Panc1 (cell line): ENCODE measurements around the gene NRG2. TPM values are rescaled to one million over a fixed set of nuclear protein-coding genes. Genes with fewer than 3 reads are reported as not detected.

Experiments
- ATAC-seq: fragments of 200-7000 bp; cut with Tn5 transposase; 2 replicates; pipeline ENCODE4 v1.9.1; 2020; ENCODE audit warnings: mild to moderate bottlenecking, moderate library complexity
- BruUV-seq: library from RNA; stranded (reverse); fragments of 400-500 nt; replicated peaks from 2 replicates; lab custom pipeline; 2021; lab: Mats Ljungman, UMichigan
- CTCF ChIA-PET: fragments of 300-600 bp; sonication (Branson Sonifier 250); formaldehyde crosslinking; loops from one replicate; lab custom pipeline; 2022; ENCODE audit warnings: antibody characterized with exemption; lab: Charles Lee
- POLR2A ChIA-PET: fragments of 300-600 bp; sonication (Branson Sonifier 250); formaldehyde crosslinking; loops from one replicate; lab custom pipeline; 2022; ENCODE audit warnings: antibody characterized with exemption; lab: Charles Lee
- DNase-seq: peaks from one replicate; pipeline ENCODE4 v3.0.0-alpha.2; 2010; ENCODE audit warnings: low read depth, low spot score
- H3K27ac ChIP-seq: 2 replicates; pipeline ENCODE4 v1.5.1; 2011; ENCODE audit warnings: mild to moderate bottlenecking, low read length, inconsistent platforms
- H3K27me3 ChIP-seq: fragments of 200-500 bp; sonication (Bioruptor generic); 2 replicates; pipeline ENCODE4 v1.6.0; 2014; ENCODE audit warnings: low read length, inconsistent platforms; ENCODE audit not compliant: control insufficient read depth, insufficient read depth
- H3K36me3 ChIP-seq: fragments of 200-500 bp; sonication (Bioruptor generic); 2 replicates; pipeline ENCODE4 v1.5.1; 2014; ENCODE audit warnings: inconsistent platforms, mild to moderate bottlenecking, low read length, moderate library complexity; ENCODE audit not compliant: control insufficient read depth, insufficient read depth
- H3K4me1 ChIP-seq: 2 replicates; pipeline ENCODE4 v1.5.1; 2011; ENCODE audit warnings: inconsistent platforms, mild to moderate bottlenecking, low read length, moderate library complexity; ENCODE audit not compliant: control insufficient read depth, insufficient read depth
- H3K4me3 ChIP-seq, 2 experiments: 2 replicates each; pipeline ENCODE4 v1.5.1; 2011 to 2012; ENCODE audit warnings: low read depth in 2 of 2, low read length in 2 of 2, mild to moderate bottlenecking in 2 of 2, inconsistent platforms in 1 of 2, moderate library complexity in 1 of 2
- H3K9me3 ChIP-seq: fragments of 200-500 bp; sonication (Bioruptor generic); 2 replicates; pipeline ENCODE4 v1.5.1; 2014; ENCODE audit warnings: low read depth, mild to moderate bottlenecking, inconsistent platforms, low read length, moderate library complexity; ENCODE audit not compliant: control insufficient read depth, insufficient read depth
- CTCF ChIP-seq: fragments of 450-650 bp; IDR thresholded peaks from 2 replicates; pipeline ENCODE4 v1.5.1; 2017; ENCODE audit warnings: mild to moderate bottlenecking
- POLR2AphosphoS5 ChIP-seq: IDR thresholded peaks from 2 replicates; pipeline ENCODE4 v1.6.1; 2012; ENCODE audit warnings: mild to moderate bottlenecking, low read depth, low read length, moderate library complexity
- REST ChIP-seq, 2 experiments: IDR thresholded peaks; 2 replicates each; pipeline ENCODE4 v1.6.1; 2011 to 2012; ENCODE audit warnings: low read depth in 2 of 2, control low read depth in 1 of 2, low read length in 1 of 2, mild to moderate bottlenecking in 1 of 2, moderate library complexity in 1 of 2; ENCODE audit not compliant: insufficient read depth in 1 of 2
- SIN3A ChIP-seq: IDR thresholded peaks from 2 replicates; pipeline ENCODE4 v1.6.1; 2012; ENCODE audit warnings: low read depth, mild to moderate bottlenecking, low read length, moderate library complexity, borderline replicate concordance; ENCODE audit not compliant: insufficient read depth
- TCF7L2 ChIP-seq: IDR thresholded peaks from 2 replicates; pipeline ENCODE4 v1.6.1; 2011; ENCODE audit warnings: mild to moderate bottlenecking, low read depth, low read length, inconsistent platforms
- in situ Hi-C: cut with HindIII; loops from 2 replicates; pipeline ENCODE4 v1.10.0; 2016; ENCODE audit warnings: low sequenced_read_pairs, low pct_unique_long_range_greater_than_20kb
- intact Hi-C: fragments of 100-400 bp; cut with micrococcal nuclease; formaldehyde crosslinking; loops from one replicate; pipeline ENCODE4 v1.10.0; 2022; ENCODE audit not compliant: unreplicated experiment
- total RNA-seq: library from RNA; stranded (reverse); gene quantifications from one replicate; pipeline ENCODE4 v1.2.1, GENCODE V29; 2021; ENCODE audit not compliant: unreplicated experiment

The NRG2 gene
- total RNA-seq, 1 experiment from 2014 or later = 20.2 TPM

DNA sequence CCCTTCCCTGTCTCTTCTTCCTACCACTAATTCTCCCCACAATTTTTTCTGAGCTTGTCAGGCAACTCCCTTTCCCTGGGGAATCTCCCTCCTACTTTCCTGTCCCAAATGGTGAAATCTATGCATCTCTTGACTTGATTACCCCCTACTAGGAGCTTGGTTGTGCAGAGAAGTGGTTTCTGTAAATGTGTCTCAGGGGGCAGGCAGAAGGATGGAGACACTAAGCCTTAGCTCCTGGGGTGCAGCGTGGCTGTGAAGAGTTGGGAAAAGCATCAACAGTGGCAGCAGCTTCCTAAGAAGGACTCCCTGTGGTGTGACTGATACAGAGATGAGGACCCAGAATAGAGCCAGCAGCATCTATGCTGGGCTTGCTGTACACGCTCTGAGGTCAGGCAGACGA, 62.3 kb downstream of the NRG2 start:
- TF ChIP-seq POLR2AphosphoS5 = no peak
- TF ChIP-seq SIN3A = no peak
- no peak for TF ChIP-seq REST (IDR thresholded peaks at IDR 0.05; ENCODE audit: insufficient read depth in 1 of 2, low read depth in 2 of 2, low read length in 1 of 2)
- TF ChIP-seq CTCF = no peak
- peaks cover 5% of the 10 kb centered on the region for H3K4me1 ChIP-seq
- H3K27me3 ChIP-seq = no peaks in the 10 kb centered on the region
- ChIA-PET CTCF (interaction anchor here (2.5 kb wide), 1 partner anchor 12 kb away, joined by 7 read pairs; no protein-coding TSS in a partner anchor), POLR2A (interaction anchor here (0.6 kb wide), 1 partner anchor 78 kb away, joined by 4 read pairs; no protein-coding TSS in a partner anchor)
- H3K36me3 ChIP-seq = no peaks in the 10 kb centered on the region
- no peak for ATAC-seq
- no peak overlapping the region for H3K4me3 ChIP-seq
- H3K27ac ChIP-seq = no peak overlapping the region
- BruUV-seq = no TSS peak
- no peaks in the 10 kb centered on the region for H3K9me3 ChIP-seq
- intact Hi-C loops (loop anchor here (10.0 kb wide), 1 partner anchor 174 kb away; no protein-coding TSS in a partner anchor), in situ Hi-C loops (no loop called here)
- DNase-seq = no peak

- ChIA-PET POLR2A (interaction anchor here (0.6 kb wide), 1 partner anchor 77 kb away, joined by 4 read pairs; no protein-coding TSS in a partner anchor), CTCF (interaction anchor here (2.5 kb wide), 1 partner anchor 11 kb away, joined by 7 read pairs; no protein-coding TSS in a partner anchor)
- no peak overlapping the region for H3K27ac ChIP-seq
- intact Hi-C loops (loop anchor here (10.0 kb wide), 1 partner anchor 175 kb away; no protein-coding TSS in a partner anchor), in situ Hi-C loops (no loop called here)
- H3K4me3 ChIP-seq = no peak overlapping the region
- no peaks in the 10 kb centered on the region for H3K36me3 ChIP-seq
- no peaks in the 10 kb centered on the region for H3K27me3 ChIP-seq
- no peak for DNase-seq
- ATAC-seq = no peak
- no peaks in the 10 kb centered on the region for H3K9me3 ChIP-seq
- no peak for TF ChIP-seq TCF7L2
- no peak for TF ChIP-seq REST (IDR thresholded peaks at IDR 0.05; ENCODE audit: insufficient read depth in 1 of 2, low read depth in 2 of 2, low read length in 1 of 2)
- TF ChIP-seq POLR2AphosphoS5 = no peak
- TF ChIP-seq CTCF = no peak
- TF ChIP-seq SIN3A = no peak
- H3K4me1 ChIP-seq = no peaks in the 10 kb centered on the region
- no TSS peak for BruUV-seq
Measured at GRCh38 chr5:139979943-139980342, 63.2 kb downstream of the NRG2 start.
